Fibroblast of the aortic adventitia (primary cell): ENCODE measurements around the gene PRKG1. TPM values are rescaled to one million over a fixed set of nuclear protein-coding genes. Genes with fewer than 3 reads are reported as not detected.
"Not testable (repeated sequence)": the region's sequence is repeated elsewhere in the genome, so short reads cannot be mapped to it uniquely, and the experiment has no call there.

Experiments used
- DNase-seq: peaks from one replicate; pipeline ENCODE4 v3.0.0-alpha.2; 2010; ENCODE audit warnings: low read depth
- H3K4me3 ChIP-seq: 2 replicates; pipeline ENCODE4 v1.5.1; 2011; ENCODE audit warnings: low read depth, mild to moderate bottlenecking, control low read depth, low read length, moderate library complexity
- CTCF ChIP-seq: IDR thresholded peaks from 2 replicates; pipeline ENCODE4 v1.5.1; 2011; ENCODE audit warnings: mild to moderate bottlenecking, low read length, control low read depth, inconsistent platforms; ENCODE audit not compliant: insufficient read depth
- total RNA-seq: library from RNA; depleted of rRNA; stranded (reverse); fragments of >200 nt; gene quantifications from 2 replicates; pipeline ENCODE4 v1.2.3, GENCODE V29; 2012; ENCODE audit warnings: low replicate concordance

PRKG1 gene
- total RNA-seq, 1 donor = 45.6 TPM

- DNase-seq = peak; percentile 32
- TF ChIP-seq CTCF = no peak
- H3K4me3 ChIP-seq = no peak overlapping the region
These were observed 674.7 kb downstream of the PRKG1 start for GRCh38 chr10:51748959-51749358.

GRCh38 chr10:51758366-51758765, 684.1 kb downstream of the PRKG1 start:
- no peak overlapping the region for H3K4me3 ChIP-seq
- no peak for TF ChIP-seq CTCF
- no peak for DNase-seq

- DNase-seq, H3K4me3 ChIP-seq: not testable (repeated sequence)
These were observed 684.6 kb downstream of the PRKG1 start for GRCh38 chr10:51758838-51759237.

- no peak overlapping the region for H3K4me3 ChIP-seq
- TF ChIP-seq CTCF = no peak
- peak; percentile 33 for DNase-seq
These were observed 685.7 kb downstream of the PRKG1 start for GRCh38 chr10:51759896-51760534.

GRCh38 chr10:51760864-51761640, 686.8 kb downstream of the PRKG1 start:
- DNase-seq = no peak
- no peak overlapping the region for H3K4me3 ChIP-seq
- TF ChIP-seq CTCF = no peak

- TF ChIP-seq CTCF = no peak
- no peak for DNase-seq
These were observed 689.5 kb downstream of the PRKG1 start for GRCh38 chr10:51763746-51764145.

GRCh38 chr10:51765284-51765971, 691.1 kb downstream of the PRKG1 start:
- no peak for TF ChIP-seq CTCF
- DNase-seq = no peak
- H3K4me3 ChIP-seq = no peak overlapping the region

More at GRCh38 chr10:51763746-51764145, 689.5 kb downstream of the PRKG1 start:
- H3K4me3 ChIP-seq = no peak overlapping the region
